Neutrophil (primary cell): ENCODE measurements around the gene TBC1D22A.

ENCODE experiments used
- H3K27ac ChIP-seq: fragments of 200-600 bp; sonication (generic); 2 replicates; pipeline ENCODE4 v1.5.1; 2016; ENCODE audit warnings: mild to moderate bottlenecking, moderate library complexity
- H3K27me3 ChIP-seq: fragments of 200-600 bp; sonication (generic); 2 replicates; pipeline ENCODE4 v1.6.0; 2016; ENCODE audit warnings: mild to moderate bottlenecking
- H3K36me3 ChIP-seq: fragments of 200-600 bp; sonication (generic); 2 replicates; pipeline ENCODE4 v1.5.1; 2017
- H3K4me1 ChIP-seq, 2 experiments: fragments of 200-600 bp in 1 of 2; sonication (generic) in 1 of 2; 1 replicate in 1 of 2; 2 replicates in 1 of 2; pipeline versions ENCODE4 v1.5.1 to v1.6.1; 2013 to 2016; ENCODE audit warnings: low read depth in 1 of 2, low read length in 1 of 2, mild to moderate bottlenecking in 1 of 2, moderate library complexity in 1 of 2; ENCODE audit not compliant: control insufficient read depth in 1 of 2, insufficient read depth in 1 of 2
- H3K4me3 ChIP-seq, 2 experiments: fragments of 200-600 bp in 1 of 2; sonication (generic) in 1 of 2; 1 replicate in 1 of 2; 2 replicates in 1 of 2; pipeline ENCODE4 v1.5.1; 2013 to 2016; ENCODE audit warnings: low read depth in 1 of 2, low read length in 1 of 2, mild to moderate bottlenecking in 1 of 2, moderate library complexity in 1 of 2
- H3K9me3 ChIP-seq: fragments of 200-600 bp; sonication (generic); 2 replicates; pipeline ENCODE4 v1.5.1; 2016
- TF ChIP-seq, protein P1 (sequence below): fragments of 200-600 bp; sonication (generic); IDR thresholded peaks from 2 replicates; pipeline ENCODE4 v1.5.1; 2016; ENCODE audit warnings: antibody characterized with exemption

TBC1D22A gene

DNA sequence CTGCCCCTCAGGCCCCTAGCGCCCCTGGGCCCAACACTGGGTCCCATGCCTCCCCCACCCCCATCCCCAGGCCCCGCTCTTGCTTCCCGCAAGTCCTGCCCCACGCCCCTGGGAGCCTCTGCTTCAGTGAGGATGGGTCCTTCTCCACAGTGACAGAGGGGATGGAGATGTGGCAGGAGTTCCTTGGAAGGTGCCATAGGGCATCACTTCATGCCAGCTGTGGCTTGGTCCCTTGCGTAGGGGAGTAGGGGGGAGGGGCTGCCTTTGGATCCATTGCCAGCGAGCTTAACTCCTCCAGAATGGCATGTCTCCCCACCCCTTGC, 9.5 kb upstream of the TBC1D22A start:
- H3K4me1 ChIP-seq, result peaks cover 82 to 86% of the 10 kb centered on the region in 2 experiments
- no peaks in the 10 kb centered on the region for H3K9me3 ChIP-seq
- TF ChIP-seq, protein P1, sequence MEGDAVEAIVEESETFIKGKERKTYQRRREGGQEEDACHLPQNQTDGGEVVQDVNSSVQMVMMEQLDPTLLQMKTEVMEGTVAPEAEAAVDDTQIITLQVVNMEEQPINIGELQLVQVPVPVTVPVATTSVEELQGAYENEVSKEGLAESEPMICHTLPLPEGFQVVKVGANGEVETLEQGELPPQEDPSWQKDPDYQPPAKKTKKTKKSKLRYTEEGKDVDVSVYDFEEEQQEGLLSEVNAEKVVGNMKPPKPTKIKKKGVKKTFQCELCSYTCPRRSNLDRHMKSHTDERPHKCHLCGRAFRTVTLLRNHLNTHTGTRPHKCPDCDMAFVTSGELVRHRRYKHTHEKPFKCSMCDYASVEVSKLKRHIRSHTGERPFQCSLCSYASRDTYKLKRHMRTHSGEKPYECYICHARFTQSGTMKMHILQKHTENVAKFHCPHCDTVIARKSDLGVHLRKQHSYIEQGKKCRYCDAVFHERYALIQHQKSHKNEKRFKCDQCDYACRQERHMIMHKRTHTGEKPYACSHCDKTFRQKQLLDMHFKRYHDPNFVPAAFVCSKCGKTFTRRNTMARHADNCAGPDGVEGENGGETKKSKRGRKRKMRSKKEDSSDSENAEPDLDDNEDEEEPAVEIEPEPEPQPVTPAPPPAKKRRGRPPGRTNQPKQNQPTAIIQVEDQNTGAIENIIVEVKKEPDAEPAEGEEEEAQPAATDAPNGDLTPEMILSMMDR, result no peak
- H3K4me3 ChIP-seq, result no peak overlapping the region
- peak overlapping the region; percentile 98 for H3K27ac ChIP-seq
- H3K27me3 ChIP-seq, result no peaks in the 10 kb centered on the region
- no peaks in the 10 kb centered on the region for H3K36me3 ChIP-seq

DNA sequence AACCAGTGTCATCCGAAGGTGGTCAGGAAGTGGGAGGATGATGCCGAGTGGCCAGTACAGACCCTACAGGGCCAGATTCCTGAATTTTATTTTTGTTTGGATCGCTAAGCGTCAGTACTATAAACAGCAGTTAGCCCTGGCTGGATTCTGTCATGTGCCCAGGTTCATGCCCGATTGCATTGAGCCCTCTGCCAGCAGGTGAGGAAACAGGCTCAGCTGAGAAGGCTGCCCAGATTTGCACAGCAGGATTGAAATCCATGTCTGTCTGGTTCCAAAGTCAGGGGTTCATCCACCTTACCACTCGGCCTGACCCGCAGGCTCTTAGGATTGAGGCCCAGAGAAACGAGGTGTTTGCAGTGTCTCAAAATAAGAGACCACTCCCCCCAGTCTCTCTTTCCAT, 9.1 kb upstream of the TBC1D22A start:
- Histone ChIP-seq H3K4me1 (peaks cover 83 to 87% of the 10 kb centered on the region in 2 experiments), H3K36me3 (no peaks in the 10 kb centered on the region), H3K4me3 (peak overlapping the region; percentile 47 to 63), H3K27ac (peak overlapping the region; percentile 98), H3K27me3 (no peaks in the 10 kb centered on the region), H3K9me3 (no peaks in the 10 kb centered on the region)
- TF ChIP-seq, protein P1, result no peak

DNA sequence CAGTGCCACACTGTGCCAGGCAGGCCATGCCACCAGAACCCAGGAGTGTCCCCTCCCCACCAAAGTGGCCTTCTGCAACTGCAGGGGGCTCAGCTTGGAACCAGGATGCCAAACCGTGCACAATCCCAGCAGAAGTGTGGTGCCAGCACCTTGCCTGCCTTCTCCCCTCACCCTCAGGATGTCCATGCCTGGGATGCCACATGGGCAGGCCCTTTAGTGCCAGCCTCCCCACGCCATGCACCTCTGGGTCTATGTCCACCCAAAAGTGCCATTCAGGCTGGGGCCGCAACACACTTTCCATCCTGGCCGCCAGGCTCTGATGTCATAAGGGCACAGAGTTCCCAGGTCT, 8.7 kb upstream of the TBC1D22A start:
- Histone ChIP-seq H3K9me3 (no peaks in the 10 kb centered on the region), H3K36me3 (no peaks in the 10 kb centered on the region), H3K4me1 (peaks cover 83 to 87% of the 10 kb centered on the region in 2 experiments), H3K27me3 (no peaks in the 10 kb centered on the region), H3K4me3 (peak overlapping the region; percentile 47 to 63), H3K27ac (peak overlapping the region; percentile 98)
- TF ChIP-seq, protein P1, result no peak

DNA sequence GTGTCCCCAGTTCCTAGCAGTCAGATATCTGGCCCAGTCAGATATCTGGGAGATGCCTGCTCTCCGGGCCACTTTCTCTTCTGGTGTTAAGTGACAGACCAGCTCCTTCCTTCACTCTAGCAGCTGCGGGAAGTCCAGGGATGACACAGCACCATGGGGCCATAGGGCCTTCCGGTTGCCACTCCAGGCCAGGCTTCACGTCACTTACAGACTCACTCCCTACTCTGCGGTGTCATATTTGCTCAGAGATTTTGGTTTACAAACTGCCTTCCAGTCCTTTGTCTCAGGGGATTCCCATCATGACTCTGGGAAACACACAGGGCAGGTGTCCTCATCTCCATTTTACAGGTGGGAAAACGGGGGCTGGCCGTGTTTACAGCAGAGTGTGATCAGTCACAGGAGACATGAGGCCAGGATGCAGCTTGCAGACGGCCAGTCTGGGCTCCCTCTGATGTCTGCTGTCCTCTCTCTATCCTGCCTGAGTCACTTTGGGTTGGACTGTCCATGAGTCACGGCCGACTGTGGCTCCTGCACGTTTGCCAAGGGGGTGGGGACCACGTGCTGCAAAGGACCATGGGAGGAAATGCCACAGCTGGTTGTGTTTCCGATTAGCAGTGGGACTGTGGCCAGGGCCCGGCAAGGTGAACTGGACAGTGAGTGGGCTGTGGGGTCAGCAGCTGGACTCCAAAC, 8.2 kb upstream of the TBC1D22A start:
- Histone ChIP-seq H3K4me1 (peaks cover 82 to 87% of the 10 kb centered on the region in 2 experiments), H3K27me3 (no peaks in the 10 kb centered on the region)
- TF ChIP-seq, protein P1, result peak; percentile 7

DNA sequence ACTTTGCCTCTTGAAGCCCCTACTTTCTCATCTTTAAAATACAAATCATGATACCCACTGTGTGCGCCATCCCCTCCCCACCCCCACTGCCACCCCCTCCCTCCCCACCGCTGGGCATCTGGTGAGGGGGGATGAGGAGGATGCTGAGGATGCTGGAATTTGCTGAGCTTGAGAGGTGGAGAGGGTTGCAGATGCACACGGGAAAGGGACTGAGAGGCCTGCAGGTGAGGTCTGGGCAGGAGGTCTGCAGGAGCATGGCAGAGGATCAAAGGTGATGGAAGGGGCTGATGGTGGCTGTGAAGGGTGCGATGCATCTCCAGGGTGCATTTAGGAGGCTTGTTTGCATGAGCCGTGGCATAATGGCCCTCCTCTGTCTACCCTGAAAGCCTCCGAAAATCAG, 7.6 kb upstream of the TBC1D22A start:
- Histone ChIP-seq H3K36me3 (no peaks in the 10 kb centered on the region), H3K9me3 (no peaks in the 10 kb centered on the region), H3K27ac (peak overlapping the region; percentile 98), H3K4me3 (peak overlapping the region; percentile 47 to 63), H3K4me1 (peaks cover 76 to 81% of the 10 kb centered on the region in 2 experiments), H3K27me3 (no peaks in the 10 kb centered on the region)
- TF ChIP-seq, protein P1, result no peak

More for the DNA sequence above, 8.2 kb upstream of the TBC1D22A start:
- H3K4me3 ChIP-seq, result peak overlapping the region; percentile 47 to 63
- no peaks in the 10 kb centered on the region for H3K9me3 ChIP-seq
- H3K27ac ChIP-seq, result peak overlapping the region; percentile 98
- no peaks in the 10 kb centered on the region for H3K36me3 ChIP-seq
